ENCODE data around the gene CPNE9.

- TF ChIP-seq ARNT (IDR thresholded peaks at IDR 0.05): no peak
- TF ChIP-seq SP1 (IDR thresholded peaks at IDR 0.05): no peak
- no peak for TF ChIP-seq FOXK2 (IDR thresholded peaks at IDR 0.05)
- TF ChIP-seq, protein P1, sequence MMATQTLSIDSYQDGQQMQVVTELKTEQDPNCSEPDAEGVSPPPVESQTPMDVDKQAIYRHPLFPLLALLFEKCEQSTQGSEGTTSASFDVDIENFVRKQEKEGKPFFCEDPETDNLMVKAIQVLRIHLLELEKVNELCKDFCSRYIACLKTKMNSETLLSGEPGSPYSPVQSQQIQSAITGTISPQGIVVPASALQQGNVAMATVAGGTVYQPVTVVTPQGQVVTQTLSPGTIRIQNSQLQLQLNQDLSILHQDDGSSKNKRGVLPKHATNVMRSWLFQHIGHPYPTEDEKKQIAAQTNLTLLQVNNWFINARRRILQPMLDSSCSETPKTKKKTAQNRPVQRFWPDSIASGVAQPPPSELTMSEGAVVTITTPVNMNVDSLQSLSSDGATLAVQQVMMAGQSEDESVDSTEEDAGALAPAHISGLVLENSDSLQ (IDR thresholded peaks at IDR 0.05): no peak
Observed at GRCh38 chr3:9762871-9763270, 59.2 kb downstream of the CPNE9 start.
